HG03565 (cell line): ENCODE results near the gene PARD3.

Experiments used
- ATAC-seq: cut with Tn5 transposase; IDR thresholded peaks from one replicate; pipeline ENCODE4 v1.9.1; 2021; ENCODE audit warnings: mild to moderate bottlenecking, moderate library complexity; ENCODE audit not compliant: unreplicated experiment

Gene PARD3

GRCh38 chr10:34587680-34588019 lies 227.4 kb downstream of the PARD3 start:
- no peak for ATAC-seq

GRCh38 chr10:34587002-34587679 lies 228.0 kb downstream of the PARD3 start:
- ATAC-seq: no peak

GRCh38 chr10:34585422-34586112 lies 229.5 kb downstream of the PARD3 start:
- ATAC-seq: no peak

- ATAC-seq: no peak
These were observed 230.9 kb downstream of the PARD3 start for GRCh38 chr10:34584164-34584563.

GRCh38 chr10:34581801-34582532 lies 233.1 kb downstream of the PARD3 start:
- no peak for ATAC-seq

- no peak for ATAC-seq
These were observed 234.5 kb downstream of the PARD3 start for GRCh38 chr10:34580643-34581042.

- no peak for ATAC-seq
These were observed 234.9 kb downstream of the PARD3 start for GRCh38 chr10:34580214-34580613.

- no peak for ATAC-seq
These were observed 236.6 kb downstream of the PARD3 start for GRCh38 chr10:34578468-34578867.

- ATAC-seq: no peak
These were observed 238.3 kb downstream of the PARD3 start for GRCh38 chr10:34576797-34577196.

GRCh38 chr10:34575882-34576281 lies 239.2 kb downstream of the PARD3 start:
- ATAC-seq: no peak

GRCh38 chr10:34574353-34574934 lies 240.7 kb downstream of the PARD3 start:
- ATAC-seq: no peak

- ATAC-seq: no peak
These were observed 244.2 kb downstream of the PARD3 start for GRCh38 chr10:34570887-34571286.

GRCh38 chr10:34567659-34568253 lies 247.3 kb downstream of the PARD3 start:
- no peak for ATAC-seq

GRCh38 chr10:34565934-34566333 lies 249.2 kb downstream of the PARD3 start:
- ATAC-seq: no peak

- ATAC-seq: no peak
These were observed 257.0 kb downstream of the PARD3 start for GRCh38 chr10:34558093-34558583.

- no peak for ATAC-seq
These were observed 257.9 kb downstream of the PARD3 start for GRCh38 chr10:34557173-34557572.

- ATAC-seq: no peak
These were observed 259.4 kb downstream of the PARD3 start for GRCh38 chr10:34555653-34556052.

GRCh38 chr10:34553747-34554146 lies 261.3 kb downstream of the PARD3 start:
- ATAC-seq: no peak

- ATAC-seq: no peak
These were observed 263.8 kb downstream of the PARD3 start for GRCh38 chr10:34551295-34551694.

GRCh38 chr10:34549953-34550352 lies 265.1 kb downstream of the PARD3 start:
- no peak for ATAC-seq

GRCh38 chr10:34549001-34549400 lies 266.1 kb downstream of the PARD3 start:
- no peak for ATAC-seq
